RWPE2 (cell line): ENCODE data around the gene KANSL1L.

Experiments used
- ATAC-seq: fragments of 200-7000 bp; cut with Tn5 transposase; 3 replicates; pipeline ENCODE4 v1.9.1; 2021; ENCODE audit warnings: low read depth
- DNase-seq: peaks from one replicate; pipeline ENCODE4 v3.0.0-alpha.2; 2020; ENCODE audit warnings: low spot score
- H3K27ac ChIP-seq: fragments of 450-650 bp; 2 replicates; pipeline ENCODE4 v1.5.1; 2017; ENCODE audit warnings: mild to moderate bottlenecking; ENCODE audit not compliant: poor library complexity, severe bottlenecking
- H3K27me3 ChIP-seq: fragments of 250-450 bp; sonication (Bioruptor Pico); 2 replicates; pipeline ENCODE4 v1.5.1; 2021; ENCODE audit warnings: mild to moderate bottlenecking, moderate library complexity; ENCODE audit not compliant: insufficient read depth, poor library complexity, severe bottlenecking
- H3K36me3 ChIP-seq: fragments of 250-450 bp; sonication (Bioruptor Pico); 2 replicates; pipeline ENCODE4 v1.5.1; 2020; ENCODE audit warnings: low read depth, mild to moderate bottlenecking, moderate library complexity
- H3K4me1 ChIP-seq: fragments of 250-450 bp; sonication (Bioruptor Pico); 2 replicates; pipeline ENCODE4 v1.5.1; 2021; ENCODE audit warnings: mild to moderate bottlenecking, moderate library complexity; ENCODE audit not compliant: insufficient read depth, poor library complexity, severe bottlenecking
- H3K4me3 ChIP-seq: fragments of 250-450 bp; sonication (Bioruptor Pico); 2 replicates; pipeline ENCODE4 v1.5.1; 2021; ENCODE audit warnings: mild to moderate bottlenecking, moderate library complexity; ENCODE audit not compliant: severe bottlenecking
- H3K9me3 ChIP-seq: fragments of 250-450 bp; sonication (Bioruptor Pico); 2 replicates; pipeline ENCODE4 v1.5.1; 2021; ENCODE audit warnings: mild to moderate bottlenecking, moderate library complexity; ENCODE audit not compliant: severe bottlenecking
- TF ChIP-seq, protein P1 (sequence below): fragments of 450-650 bp; IDR thresholded peaks from one replicate; pipeline ENCODE4 v1.5.1; 2017; ENCODE audit warnings: mild to moderate bottlenecking, moderate library complexity; ENCODE audit not compliant: poor library complexity, severe bottlenecking

The KANSL1L gene

GRCh38 chr2:209973328-209973727 lies 197.9 kb downstream of the KANSL1L start:
- TF ChIP-seq, protein P1, sequence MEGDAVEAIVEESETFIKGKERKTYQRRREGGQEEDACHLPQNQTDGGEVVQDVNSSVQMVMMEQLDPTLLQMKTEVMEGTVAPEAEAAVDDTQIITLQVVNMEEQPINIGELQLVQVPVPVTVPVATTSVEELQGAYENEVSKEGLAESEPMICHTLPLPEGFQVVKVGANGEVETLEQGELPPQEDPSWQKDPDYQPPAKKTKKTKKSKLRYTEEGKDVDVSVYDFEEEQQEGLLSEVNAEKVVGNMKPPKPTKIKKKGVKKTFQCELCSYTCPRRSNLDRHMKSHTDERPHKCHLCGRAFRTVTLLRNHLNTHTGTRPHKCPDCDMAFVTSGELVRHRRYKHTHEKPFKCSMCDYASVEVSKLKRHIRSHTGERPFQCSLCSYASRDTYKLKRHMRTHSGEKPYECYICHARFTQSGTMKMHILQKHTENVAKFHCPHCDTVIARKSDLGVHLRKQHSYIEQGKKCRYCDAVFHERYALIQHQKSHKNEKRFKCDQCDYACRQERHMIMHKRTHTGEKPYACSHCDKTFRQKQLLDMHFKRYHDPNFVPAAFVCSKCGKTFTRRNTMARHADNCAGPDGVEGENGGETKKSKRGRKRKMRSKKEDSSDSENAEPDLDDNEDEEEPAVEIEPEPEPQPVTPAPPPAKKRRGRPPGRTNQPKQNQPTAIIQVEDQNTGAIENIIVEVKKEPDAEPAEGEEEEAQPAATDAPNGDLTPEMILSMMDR = no peak

More at GRCh38 chr2:209973328-209973727, 197.9 kb downstream of the KANSL1L start:
- Histone ChIP-seq H3K27me3 (no peaks in the 10 kb centered on the region), H3K36me3 (no peaks in the 10 kb centered on the region), H3K27ac (no peak overlapping the region), H3K9me3 (no peaks in the 10 kb centered on the region), H3K4me3 (no peak overlapping the region), H3K4me1 (no peaks in the 10 kb centered on the region)
- ATAC-seq (no peak), DNase-seq (no peak)
